Measurements from ENCODE around the gene MGRN1. TPM values are rescaled to one million over a fixed set of nuclear protein-coding genes. Genes with fewer than 3 reads are reported as not detected.

Gene MGRN1
- total RNA-seq, 1 donor from 2014 or later, result 31.6 TPM

GRCh38 chr16:4693296-4693955 lies 68.8 kb downstream of the MGRN1 start, which contains the start of gene NUDT16L1:
Gene NUDT16L1, plus strand, starts transcription at chr16:4693562. Its CDS starts 165 bp downstream, at chr16:4693727.
- peak; percentile 89 for ATAC-seq
- DNase-seq, result peak; percentile 99
- intact Hi-C loops (cut with micrococcal nuclease), result no loop called here

- DNase-seq (peak; percentile 75), ATAC-seq (peak; percentile 34)
- intact Hi-C loops (cut with micrococcal nuclease), result no loop called here
Observed at GRCh38 chr16:4693956-4694641, 69.5 kb downstream of the MGRN1 start.

GRCh38 chr16:4694642-4695451 lies 70.2 kb downstream of the MGRN1 start:
- DNase-seq (peak; percentile 75), ATAC-seq (peak; percentile 3)
- intact Hi-C loops (cut with micrococcal nuclease), result no loop called here

- intact Hi-C loops (cut with micrococcal nuclease), result no loop called here
- DNase-seq, result no peak
Observed at GRCh38 chr16:4695473-4696171, 71.0 kb downstream of the MGRN1 start.

GRCh38 chr16:4696172-4696904 lies 71.7 kb downstream of the MGRN1 start:
- peak; percentile 30 for ATAC-seq
- intact Hi-C loops (cut with micrococcal nuclease), result no loop called here
- peak; percentile 80 for DNase-seq

More at GRCh38 chr16:4695473-4696171, 71.0 kb downstream of the MGRN1 start:
- no peak for ATAC-seq

GRCh38 chr16:4696905-4697847 lies 72.5 kb downstream of the MGRN1 start:
- ATAC-seq (no peak), DNase-seq (no peak)
- intact Hi-C loops (cut with micrococcal nuclease), result no loop called here

- DNase-seq, result no peak
- intact Hi-C loops (cut with micrococcal nuclease), result no loop called here
Observed at GRCh38 chr16:4697848-4698291, 73.2 kb downstream of the MGRN1 start.

GRCh38 chr16:4698321-4699045 lies 73.9 kb downstream of the MGRN1 start:
- intact Hi-C loops (cut with micrococcal nuclease), result no loop called here
- no peak for DNase-seq
- ATAC-seq, result no peak

More at GRCh38 chr16:4697848-4698291, 73.2 kb downstream of the MGRN1 start:
- ATAC-seq, result no peak

- ATAC-seq, result no peak
- no peak for DNase-seq
- intact Hi-C loops (cut with micrococcal nuclease), result no loop called here
Observed at GRCh38 chr16:4699046-4699556, 74.5 kb downstream of the MGRN1 start.

- no peak for DNase-seq
- intact Hi-C loops (cut with micrococcal nuclease), result no loop called here
- no peak for ATAC-seq
Observed at GRCh38 chr16:4700380-4700996, 75.9 kb downstream of the MGRN1 start.

GRCh38 chr16:4700997-4701743 lies 76.5 kb downstream of the MGRN1 start:
- ATAC-seq (peak; percentile 82), DNase-seq (peak; percentile 82)
- intact Hi-C loops (cut with micrococcal nuclease), result no loop called here

GRCh38 chr16:4701791-4702465 lies 77.3 kb downstream of the MGRN1 start:
- DNase-seq, result no peak
- intact Hi-C loops (cut with micrococcal nuclease), result no loop called here
- ATAC-seq, result no peak

- no peak for DNase-seq
- intact Hi-C loops (cut with micrococcal nuclease), result no loop called here
Observed at GRCh38 chr16:4702466-4702808, 77.8 kb downstream of the MGRN1 start.

GRCh38 chr16:4703906-4704305 lies 79.3 kb downstream of the MGRN1 start:
- intact Hi-C loops (cut with micrococcal nuclease), result no loop called here
- DNase-seq (no peak), ATAC-seq (no peak)

More at GRCh38 chr16:4702466-4702808, 77.8 kb downstream of the MGRN1 start:
- no peak for ATAC-seq

- ATAC-seq (no peak), DNase-seq (no peak)
- intact Hi-C loops (cut with micrococcal nuclease), result no loop called here
Observed at GRCh38 chr16:4704491-4704890, 79.9 kb downstream of the MGRN1 start.
